HL-60 (cell line): ENCODE results near the gene ACTL10.

Source experiments
- DNase-seq, 2 experiments: peaks; one replicate each; pipeline ENCODE4 v3.0.0-alpha.2; 2010 to 2020; ENCODE audit warnings: low read depth in 1 of 2, low spot score in 1 of 2
- H3K27ac ChIP-seq: fragments of 250-450 bp; sonication (Bioruptor Pico); replicated peaks from 2 replicates; pipeline ENCODE4 v1.5.1; 2020; ENCODE audit warnings: mild to moderate bottlenecking, moderate library complexity
- H3K27me3 ChIP-seq: fragments of 250-450 bp; sonication (Bioruptor Pico); 2 replicates; pipeline ENCODE4 v1.5.1; 2021; ENCODE audit warnings: mild to moderate bottlenecking, moderate library complexity; ENCODE audit not compliant: insufficient read depth, poor library complexity, severe bottlenecking
- H3K4me3 ChIP-seq: replicated peaks from 2 replicates; pipeline ENCODE4 v1.5.1; 2011; ENCODE audit warnings: mild to moderate bottlenecking, control low read depth, low read length; ENCODE audit not compliant: insufficient read depth
- CTCF ChIP-seq: IDR thresholded peaks from one replicate; pipeline ENCODE4 v1.5.1; 2011; ENCODE audit warnings: low read length, control low read depth, inconsistent platforms; ENCODE audit not compliant: insufficient read depth
- GABPA ChIP-seq: IDR thresholded peaks from 2 replicates; pipeline ENCODE4 v1.6.1; 2012; ENCODE audit warnings: low read depth
- POLR2AphosphoS5 ChIP-seq: IDR thresholded peaks from 2 replicates; pipeline ENCODE4 v1.6.1; 2012; ENCODE audit warnings: low read depth
- REST ChIP-seq: IDR thresholded peaks from 2 replicates; pipeline ENCODE4 v1.6.1; 2012; ENCODE audit warnings: low read depth; ENCODE audit not compliant: insufficient replicate concordance
- SPI1 ChIP-seq: IDR thresholded peaks from 2 replicates; pipeline ENCODE4 v1.6.1; 2012; ENCODE audit warnings: low read depth, mild to moderate bottlenecking, borderline replicate concordance

ACTL10 gene

GRCh38 chr20:33686984-33687366, 20.2 kb downstream of the ACTL10 start:
- TF ChIP-seq GABPA = no peak
- TF ChIP-seq CTCF = no peak
- no peak for TF ChIP-seq SPI1
- TF ChIP-seq REST = no peak
- no peak for TF ChIP-seq POLR2AphosphoS5
- no peak for DNase-seq
- Histone ChIP-seq H3K27ac (peak overlapping the region; percentile 50), H3K27me3 (no peaks in the 10 kb centered on the region), H3K4me3 (peak overlapping the region; percentile 34)

GRCh38 chr20:33687370-33687915, 20.7 kb downstream of the ACTL10 start:
- peak; percentile 80 for DNase-seq
- Histone ChIP-seq H3K4me3 (no peak overlapping the region), H3K27ac (peak overlapping the region; percentile 50), H3K27me3 (no peaks in the 10 kb centered on the region)
- no peak for TF ChIP-seq POLR2AphosphoS5
- TF ChIP-seq SPI1 = peak; percentile 85

- Histone ChIP-seq H3K4me3 (no peak overlapping the region), H3K27me3 (no peaks in the 10 kb centered on the region), H3K27ac (no peak overlapping the region)
- no peak for DNase-seq
- TF ChIP-seq CTCF (no peak), SPI1 (no peak)
Measured at GRCh38 chr20:33687993-33688937, 21.5 kb downstream of the ACTL10 start.

GRCh38 chr20:33688938-33689424, 22.2 kb downstream of the ACTL10 start:
- no peak for TF ChIP-seq REST
- no peak for TF ChIP-seq POLR2AphosphoS5
- no peak for TF ChIP-seq SPI1
- Histone ChIP-seq H3K27me3 (no peaks in the 10 kb centered on the region), H3K27ac (no peak overlapping the region), H3K4me3 (no peak overlapping the region)
- DNase-seq = no peak
